GM19043 (cell line): ENCODE results near the gene RNF225.
"Not testable (repeated sequence)": the region's sequence is repeated elsewhere in the genome, so short reads cannot be mapped to it uniquely, and the experiment has no call there.

Experiments
- ATAC-seq: cut with Tn5 transposase; IDR thresholded peaks from one replicate; pipeline ENCODE4 v1.9.1; 2021; ENCODE audit warnings: low read depth; ENCODE audit not compliant: unreplicated experiment

The RNF225 gene

DNA sequence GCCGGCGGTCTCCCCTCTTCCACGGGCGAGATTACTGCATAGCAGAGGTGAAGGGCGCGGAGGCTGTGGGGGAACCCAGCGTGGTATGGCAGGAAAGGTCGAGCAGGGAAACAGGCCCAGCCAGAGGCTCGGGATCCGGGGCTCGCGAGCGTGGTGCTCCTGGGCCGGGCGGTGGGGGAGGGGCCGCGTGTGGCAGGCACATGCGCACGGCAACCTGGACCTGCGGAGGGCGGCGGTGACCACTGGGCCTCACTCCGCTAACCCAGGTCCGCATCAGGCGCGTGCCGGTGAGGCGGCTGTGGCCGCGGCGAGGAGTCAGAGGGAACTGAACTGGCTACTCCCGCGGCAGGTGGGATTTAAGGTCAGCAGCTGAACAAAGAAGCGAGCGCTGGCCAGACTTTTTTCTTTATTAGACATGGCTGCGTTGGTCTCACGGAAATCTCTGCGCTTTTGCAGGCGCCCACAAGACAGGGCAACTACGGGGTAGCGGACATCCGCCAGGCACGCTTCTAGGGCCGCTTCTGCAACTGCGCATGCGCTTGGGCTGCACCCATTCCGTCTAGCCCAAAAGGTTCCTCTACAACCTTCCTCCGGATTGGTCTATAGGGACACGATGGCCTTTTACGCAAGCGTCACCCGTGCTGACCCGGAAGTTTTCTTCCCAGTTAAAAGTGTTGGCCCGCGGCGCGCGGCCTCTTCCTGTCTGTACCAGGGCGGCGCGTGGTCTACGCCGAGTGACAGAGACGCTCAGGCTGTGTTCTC lies 8.7 kb upstream of the RNF225 start, which contains the start of gene RPS5:
Gene RPS5 (plus strand): TSS at position 694 of the 762 bp plus-strand sequence. CDS start 869 bp downstream, outside the sequence.
- peak; percentile 92 for ATAC-seq

DNA sequence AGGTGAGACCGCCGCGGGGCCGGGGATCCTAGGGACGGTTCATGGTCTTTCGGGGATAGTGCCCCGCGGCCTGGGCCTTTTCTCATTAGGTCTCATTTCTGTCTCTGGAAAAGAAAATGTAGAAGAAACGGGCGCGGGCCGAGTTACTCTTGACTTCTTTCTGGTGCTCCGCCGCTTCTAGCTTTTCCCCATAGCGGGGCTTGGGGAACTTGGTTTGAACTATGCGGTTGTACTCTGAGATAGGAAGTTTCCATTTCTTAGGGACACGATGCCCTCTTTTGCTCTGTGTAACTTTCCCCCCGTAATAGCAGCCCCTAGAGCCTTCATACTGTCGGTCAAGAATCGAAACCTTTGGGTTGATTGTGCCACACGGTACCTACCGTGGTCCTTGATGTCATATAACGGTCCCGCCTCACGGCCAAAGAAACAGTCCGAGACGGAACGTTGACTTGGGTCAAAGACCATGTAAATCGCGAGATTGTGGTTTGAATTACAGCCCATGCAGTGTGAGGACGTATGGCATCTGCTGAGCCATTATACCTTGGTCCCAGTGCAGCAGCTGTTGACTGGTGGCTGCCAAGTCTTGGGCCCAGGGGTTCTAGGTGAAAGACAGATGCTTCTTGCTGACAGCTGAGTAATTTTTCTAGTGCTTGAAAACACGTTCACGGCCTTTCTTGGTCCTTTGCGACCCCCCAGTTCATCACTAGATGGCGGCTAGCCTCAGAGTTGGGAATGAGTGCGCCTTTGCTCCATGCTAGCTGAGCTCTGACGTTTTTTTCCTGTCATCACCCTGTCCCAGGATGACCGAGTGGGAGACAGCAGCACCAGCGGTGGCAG lies 7.9 kb upstream of the RNF225 start:
- ATAC-seq, result no peak

DNA sequence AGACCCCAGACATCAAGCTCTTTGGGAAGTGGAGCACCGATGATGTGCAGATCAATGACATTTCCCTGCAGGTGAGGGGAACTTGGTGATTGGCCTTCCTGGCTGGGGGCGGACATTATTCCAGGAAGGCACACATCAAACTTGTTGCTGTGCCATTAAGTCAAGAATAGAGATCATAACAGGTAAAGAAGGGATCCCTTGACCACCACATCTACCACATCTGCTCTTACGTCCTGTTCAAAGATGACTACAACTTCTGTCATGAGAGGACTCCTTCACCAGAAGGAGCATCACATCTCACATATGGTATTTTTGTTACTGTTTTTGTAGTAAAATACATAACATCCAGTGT lies 7.3 kb upstream of the RNF225 start:
- ATAC-seq, result no peak

DNA sequence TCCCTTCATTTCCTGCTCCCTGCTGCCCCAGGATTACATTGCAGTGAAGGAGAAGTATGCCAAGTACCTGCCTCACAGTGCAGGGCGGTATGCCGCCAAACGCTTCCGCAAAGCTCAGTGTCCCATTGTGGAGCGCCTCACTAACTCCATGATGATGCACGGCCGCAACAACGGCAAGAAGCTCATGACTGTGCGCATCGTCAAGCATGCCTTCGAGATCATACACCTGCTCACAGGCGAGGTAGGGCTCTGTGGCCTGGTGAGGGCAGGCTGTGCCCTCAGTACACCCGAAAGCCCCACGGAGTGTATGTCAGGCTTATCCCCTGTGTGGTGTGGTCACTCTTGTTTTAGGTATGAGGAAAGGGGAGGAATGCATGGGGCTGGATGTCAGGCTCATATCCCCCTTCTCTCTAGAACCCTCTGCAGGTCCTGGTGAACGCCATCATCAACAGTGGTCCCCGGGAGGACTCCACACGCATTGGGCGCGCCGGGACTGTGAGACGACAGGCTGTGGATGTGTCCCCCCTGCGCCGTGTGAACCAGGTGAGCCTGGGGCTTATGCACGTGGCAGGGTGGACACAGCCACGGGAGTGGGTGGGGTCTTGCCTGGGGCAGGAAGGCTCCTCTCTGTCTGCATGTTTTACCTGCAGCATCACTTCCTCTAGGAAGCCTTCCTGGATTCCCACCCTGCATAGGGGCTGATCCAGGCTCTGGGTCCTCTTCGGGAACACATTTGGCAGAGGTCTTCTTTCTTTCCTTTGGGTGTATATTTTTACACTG lies 2.3 kb upstream of the RNF225 start:
- ATAC-seq, result no peak

DNA sequence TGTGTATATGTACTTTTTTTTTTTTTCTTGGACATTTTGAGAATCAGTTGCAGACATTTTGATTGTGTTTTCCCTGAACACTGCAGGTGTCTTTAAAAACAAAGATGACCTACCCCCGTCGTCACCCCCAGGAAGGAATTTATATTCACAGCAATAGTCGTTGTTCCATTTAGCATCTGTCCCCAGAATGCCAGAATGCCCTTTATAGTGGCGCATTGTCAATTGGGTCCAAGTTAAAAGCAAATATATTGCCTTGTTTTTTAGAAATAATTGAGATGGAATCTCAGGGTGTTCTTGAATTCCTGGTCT lies 1.8 kb upstream of the RNF225 start:
- no peak for ATAC-seq

DNA sequence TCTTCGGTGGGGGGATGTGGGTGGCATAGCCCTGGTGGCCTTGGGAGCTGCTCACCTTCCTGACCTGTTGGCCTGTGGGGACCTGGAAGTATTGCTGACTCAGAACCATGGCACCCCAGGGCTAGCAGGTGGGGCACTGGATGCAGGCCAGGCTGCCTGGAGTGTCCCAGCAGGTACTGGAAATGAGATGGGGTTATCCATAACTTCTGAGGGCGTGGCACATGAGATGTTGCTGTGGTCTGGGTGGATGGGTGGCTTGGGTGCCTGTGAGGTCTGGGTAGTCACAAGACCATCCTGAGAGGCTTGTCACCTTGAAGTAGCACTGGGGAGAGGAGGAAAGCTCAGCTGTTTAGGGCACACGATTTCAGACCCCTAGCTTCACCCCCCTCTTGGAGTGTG lies 636 bp upstream of the RNF225 start:
- no peak for ATAC-seq

DNA sequence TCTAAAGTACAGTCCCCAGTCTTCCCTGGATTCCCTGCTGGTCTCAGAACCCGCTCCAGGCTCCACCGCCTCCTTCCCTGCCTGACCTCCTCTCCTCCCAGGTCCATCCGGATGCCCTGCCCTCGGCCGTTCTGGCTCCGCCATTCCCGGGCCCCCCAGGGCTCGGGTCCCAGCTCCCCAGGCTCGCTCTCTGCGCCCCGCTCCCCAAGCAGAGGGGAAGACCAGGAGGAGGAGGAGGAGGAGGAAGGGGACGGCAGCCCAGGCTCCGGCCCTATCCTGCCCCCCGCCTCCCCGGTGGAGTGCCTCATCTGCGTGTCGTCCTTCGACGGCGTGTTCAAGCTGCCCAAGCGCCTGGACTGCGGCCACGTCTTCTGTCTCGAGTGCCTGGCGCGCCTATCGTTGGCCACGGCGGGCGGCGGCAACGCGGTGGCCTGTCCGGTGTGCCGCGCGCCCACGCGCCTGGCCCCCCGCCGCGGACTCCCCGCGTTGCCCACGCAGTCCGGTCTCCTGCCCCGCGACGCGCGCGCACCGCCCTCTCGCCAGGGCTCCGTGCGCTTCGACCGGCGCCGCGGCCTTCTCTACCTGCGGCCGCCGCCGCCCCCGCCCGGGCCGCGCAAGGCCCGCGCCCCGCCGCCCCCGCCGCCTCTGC lies 647 bp downstream of the RNF225 start:
- no peak for ATAC-seq

DNA sequence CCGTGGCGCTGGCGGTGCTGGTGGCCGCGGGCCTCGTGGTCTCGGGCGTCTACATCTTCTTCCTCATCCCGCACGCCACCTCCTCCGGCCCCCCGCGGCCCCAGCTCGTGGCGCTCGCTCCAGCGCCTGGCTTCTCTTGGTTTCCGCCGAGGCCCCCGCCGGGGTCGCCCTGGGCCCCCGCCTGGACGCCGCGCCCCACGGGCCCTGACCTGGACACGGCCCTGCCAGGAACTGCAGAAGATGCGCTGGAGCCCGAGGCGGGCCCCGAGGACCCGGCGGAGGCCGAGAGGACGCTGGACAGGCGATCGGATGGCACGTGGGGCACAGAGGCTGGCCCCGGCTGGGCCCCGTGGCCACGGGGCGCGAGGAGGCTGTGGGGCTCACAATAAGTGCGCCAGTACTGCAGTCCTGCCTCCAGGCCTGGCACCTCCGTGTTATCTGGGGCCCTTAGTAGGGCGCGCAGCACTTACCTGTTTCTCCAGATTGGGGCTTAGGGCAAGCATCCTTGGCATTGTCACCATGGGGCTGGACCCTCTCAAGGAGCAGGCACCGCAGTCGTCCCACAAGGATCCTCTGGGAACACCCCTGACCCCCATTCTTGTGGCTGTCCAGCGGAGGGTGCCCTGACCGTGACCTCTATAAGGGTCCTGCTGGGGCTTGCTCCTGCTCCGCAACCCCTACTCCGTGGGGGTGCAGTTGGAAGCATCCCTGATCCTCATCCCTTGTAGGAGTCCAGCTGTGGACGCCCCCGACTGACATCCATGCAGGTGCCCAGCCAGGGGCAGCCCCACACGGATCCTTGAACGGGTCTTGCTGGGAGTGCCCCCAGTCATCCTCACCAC lies 1.5 kb downstream of the RNF225 start:
- no peak for ATAC-seq

DNA sequence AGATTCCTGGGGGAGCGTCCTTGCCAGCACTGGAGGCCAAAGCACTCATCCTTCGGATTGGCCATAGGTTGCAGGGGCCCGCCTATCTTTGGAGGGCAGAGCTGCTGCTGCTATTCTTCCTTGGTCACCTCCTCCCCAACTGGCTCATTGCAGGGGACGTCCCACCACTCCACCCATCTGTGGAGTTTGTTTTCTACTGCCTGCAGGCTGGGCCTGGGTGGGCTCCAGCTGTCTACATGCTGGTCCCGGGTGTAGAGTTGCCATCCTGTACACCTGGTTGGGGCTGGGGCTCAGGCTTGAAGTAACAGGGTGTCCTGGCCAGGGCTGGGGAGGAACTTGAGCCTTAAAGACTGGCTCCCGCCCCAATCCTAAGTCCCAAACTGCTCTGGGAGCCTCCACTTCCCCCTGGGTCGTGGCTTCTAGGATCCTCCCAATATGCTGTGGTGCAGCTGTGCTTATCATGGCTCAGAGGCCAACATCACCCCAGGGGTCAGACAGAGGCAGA lies 2.1 kb downstream of the RNF225 start:
- no peak for ATAC-seq

DNA sequence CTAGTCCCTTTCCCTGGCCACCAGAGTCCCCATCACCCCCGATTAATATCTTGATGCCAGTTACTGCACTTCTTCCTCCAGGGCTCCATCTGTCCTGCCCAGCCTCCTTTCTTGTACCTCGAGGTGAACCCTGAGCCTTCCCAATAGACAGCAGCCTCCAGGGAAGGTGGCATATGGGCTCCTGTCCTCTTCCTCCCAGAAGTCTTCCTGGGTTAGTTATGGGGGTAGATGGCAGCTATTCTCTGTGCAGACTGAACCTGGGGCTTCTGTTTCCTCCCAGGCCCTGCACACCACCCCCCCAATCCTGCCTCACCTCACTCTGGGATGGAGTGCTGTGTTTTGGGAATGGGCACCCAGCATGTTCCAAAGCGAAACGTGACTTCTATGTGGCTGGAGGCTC lies 2.6 kb downstream of the RNF225 start:
- ATAC-seq, result no peak

DNA sequence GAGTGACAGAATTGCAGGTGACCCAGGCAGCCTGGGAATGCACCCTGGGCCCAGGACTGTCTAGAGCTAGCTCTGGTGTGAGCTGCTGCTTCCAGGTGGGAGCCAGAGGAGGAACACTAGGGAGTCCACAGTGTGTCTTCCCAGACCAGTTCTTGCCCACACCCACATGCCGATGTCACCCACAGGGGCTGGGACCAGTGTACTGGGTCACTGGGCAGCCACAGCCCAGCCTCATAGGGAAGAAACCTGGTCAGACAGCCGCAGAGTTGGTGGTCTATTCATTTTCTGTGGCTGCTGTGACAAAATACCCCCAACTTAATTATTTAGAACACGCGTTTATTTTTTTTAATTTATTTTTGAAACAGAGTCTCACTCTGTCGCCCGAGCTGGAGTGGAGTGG lies 3.1 kb downstream of the RNF225 start:
- no peak for ATAC-seq

DNA sequence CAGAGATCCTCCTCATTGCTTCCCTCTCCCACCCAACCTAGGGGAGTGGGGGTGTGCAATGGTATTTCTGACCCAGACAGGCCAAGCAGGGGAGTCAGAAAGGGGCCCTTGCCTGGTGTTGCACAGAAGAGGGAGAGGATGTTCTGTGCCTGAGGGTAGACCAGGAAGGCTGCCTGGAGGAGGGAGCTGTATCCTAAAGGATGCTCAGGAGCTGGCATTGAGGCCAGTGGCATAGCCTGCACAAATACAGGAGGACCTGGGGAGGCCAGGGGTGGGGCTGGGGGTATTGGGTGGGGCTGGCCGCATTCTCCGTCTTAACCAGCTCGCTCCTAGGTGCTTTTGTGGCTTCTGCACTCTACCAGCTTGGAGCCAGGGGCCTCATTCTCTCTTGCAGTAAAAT lies 4.4 kb downstream of the RNF225 start:
- ATAC-seq, result no peak

DNA sequence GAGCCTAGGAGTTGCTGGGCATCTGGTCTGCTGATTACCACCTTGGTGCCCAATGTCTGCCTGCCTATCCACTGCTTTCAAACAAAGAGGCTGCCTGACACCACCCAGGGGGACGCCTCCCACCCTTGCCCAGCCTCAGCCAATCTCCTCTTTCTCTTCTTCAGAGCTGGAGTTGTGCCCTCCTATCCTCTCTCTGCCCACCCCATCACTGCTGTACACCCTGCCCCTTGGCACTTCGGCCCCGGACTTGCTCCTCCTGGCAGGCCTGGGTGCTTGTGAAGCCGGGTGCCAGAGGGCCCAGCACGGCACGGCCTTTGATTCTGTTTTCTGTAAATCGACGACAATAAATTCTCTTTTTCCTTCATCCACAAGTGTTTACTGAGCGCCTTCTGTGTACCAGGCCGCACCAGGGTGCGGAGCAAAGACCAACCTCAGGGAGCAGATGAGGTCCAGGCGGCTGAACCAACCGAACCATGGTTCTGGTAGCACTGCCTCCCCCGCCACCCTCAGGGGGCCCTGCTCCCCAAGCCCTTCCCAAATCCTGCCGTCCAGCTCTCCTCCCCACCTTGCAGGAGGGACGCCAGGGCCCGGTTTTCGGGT lies 5.0 kb downstream of the RNF225 start:
- no peak for ATAC-seq

DNA sequence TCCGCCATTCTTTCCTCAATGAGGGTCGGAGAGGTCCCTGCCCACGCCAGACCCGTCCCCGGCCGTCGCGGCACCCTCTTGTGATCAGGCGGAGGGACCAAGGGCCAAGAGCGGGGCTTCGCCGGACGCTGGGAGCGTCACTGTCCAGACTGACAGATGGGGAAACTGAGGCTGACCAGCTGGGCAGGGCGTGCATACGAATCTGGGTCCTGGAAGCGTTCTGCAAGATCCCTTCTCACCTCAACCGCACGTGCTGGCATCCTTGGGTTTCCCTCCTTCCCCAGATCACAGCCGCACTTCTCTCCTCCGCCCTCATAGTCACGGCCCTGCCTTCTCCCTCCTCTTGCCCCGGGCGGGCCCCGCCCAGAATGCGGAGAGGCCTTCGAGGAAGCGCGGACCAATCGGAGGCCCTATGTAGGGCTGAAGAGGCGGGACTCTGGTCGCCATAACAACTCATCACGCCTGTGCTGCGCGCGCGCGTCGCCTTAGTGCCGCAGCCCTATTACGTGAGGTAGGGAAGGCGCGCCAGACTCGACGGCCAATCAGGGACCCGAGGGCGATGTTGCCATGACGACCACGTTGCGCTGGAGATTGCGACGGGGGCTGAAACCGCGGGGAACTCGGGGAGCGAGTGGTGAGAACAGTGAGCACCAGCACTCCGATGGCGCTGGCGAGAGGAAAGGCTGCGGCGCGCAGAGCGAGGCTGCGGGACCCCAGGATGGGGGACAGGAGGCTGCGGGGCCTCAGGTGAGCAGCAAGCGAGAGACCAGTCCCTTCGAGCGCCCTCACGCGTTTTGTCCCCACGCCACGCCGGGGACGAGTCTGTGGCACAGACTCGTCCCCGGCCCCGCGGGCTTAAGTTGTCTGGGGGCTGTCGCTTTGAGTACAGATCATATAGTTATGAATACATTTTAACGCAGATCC lies 5.7 kb downstream of the RNF225 start:
- ATAC-seq, result peak; percentile 95

DNA sequence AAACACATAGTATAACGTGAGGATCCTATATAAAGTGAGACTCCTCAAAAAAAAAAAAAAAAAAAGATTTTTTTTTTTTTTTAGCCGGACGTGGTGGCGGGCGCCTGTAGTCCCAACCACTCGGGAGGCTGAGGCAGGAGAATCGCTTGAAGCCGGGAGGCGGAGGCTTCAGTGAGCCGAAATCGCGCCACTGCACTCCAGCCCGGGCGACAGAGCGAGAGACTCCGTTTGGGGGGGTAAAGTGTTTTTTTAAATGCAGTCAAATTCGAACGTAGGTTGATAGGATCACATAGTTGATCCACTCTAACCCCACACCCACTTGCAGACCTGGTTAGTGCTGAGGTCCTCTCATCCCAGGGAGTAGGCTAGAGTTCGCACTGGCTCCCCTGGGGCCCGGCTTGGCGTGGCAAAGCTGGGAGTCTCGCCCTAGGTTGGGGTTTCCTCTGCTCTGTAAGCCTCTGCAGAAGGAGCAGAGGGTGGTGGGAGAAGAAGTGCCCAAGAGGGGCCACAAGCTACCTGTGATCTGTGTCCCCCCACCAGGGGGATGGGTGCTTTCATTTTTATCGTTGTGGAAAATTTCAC lies 6.5 kb downstream of the RNF225 start:
- ATAC-seq, result no peak

DNA sequence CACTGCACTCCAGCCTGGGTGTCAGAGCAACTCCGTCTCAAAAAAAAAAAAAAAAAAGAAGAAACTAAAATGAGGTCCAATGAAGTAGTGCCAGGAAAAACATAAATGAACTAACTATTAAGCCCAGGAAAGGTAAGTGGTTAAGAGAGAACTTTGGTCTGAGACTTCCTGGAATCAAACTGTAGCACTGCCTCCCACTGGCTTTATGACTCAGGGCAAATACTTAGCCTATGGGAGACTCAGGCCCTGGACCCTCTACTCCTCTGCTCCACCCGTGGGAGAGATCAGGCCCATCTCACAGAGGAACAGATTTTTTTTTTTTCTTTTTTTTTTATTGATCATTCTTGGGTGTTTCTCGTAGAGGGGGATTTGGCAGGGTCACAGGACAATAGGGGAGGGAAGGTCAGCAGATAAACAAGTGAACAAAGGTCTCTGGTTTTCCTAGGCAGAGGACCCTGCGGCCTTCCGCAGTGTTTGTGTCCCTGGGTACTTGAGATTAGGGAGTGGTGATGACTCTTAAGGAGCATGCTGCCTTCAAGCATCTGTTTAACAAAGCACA lies 8.5 kb downstream of the RNF225 start:
- ATAC-seq, result not testable (repeated sequence)

DNA sequence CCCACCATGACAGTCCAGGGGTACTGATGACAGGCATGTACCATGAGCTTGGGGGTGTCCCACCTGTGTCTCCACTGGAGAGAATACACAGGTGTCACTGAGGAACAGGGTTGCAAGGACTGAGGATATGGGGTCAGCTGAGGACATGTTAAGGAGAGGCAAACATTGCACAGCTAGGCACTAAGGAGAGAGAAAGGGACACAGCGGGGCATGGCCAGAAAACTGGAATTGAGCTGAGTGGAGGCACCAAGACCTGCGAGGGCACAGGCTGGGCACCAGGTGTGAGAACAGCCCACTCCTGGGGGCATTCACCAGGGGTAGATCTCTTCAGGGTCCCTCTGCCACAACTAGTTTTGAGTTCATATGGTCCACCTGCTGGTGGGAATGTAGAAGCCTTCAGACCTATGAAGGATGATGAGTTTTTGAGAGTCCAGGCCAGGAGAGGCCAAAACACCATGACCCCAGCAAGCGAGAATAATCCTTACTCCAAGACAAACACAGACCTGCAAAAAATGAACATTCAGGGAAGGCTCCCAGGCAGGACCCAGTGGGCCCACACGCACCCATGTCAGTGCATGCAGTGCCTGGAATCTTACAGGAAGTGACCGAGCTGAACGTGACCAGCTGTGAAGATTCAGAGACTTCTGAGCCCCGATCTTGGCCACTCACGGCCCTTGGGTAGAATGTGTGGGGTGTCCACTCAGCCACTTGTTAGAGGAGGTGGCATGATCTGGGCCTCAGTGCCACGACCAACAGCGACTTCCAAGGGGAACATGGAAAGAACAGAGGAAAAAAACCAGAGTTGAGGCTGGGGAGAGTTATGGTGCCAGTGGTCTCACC lies 11.6 kb downstream of the RNF225 start:
- no peak for ATAC-seq
